Activated CD8-positive, alpha-beta memory T cell treated with anti-CD3 and anti-CD28 coated beads for 1 hour (primary cell): Measurements from ENCODE around the gene TAF15.

ENCODE experiments used
- DNase-seq, 2 donors: peaks; one replicate each; pipeline ENCODE4 v3.0.0-alpha.2; 2020; ENCODE audit warnings: low read depth in 1 of 2; ENCODE audit errors: extremely low read depth in 1 of 2

Gene TAF15

DNA sequence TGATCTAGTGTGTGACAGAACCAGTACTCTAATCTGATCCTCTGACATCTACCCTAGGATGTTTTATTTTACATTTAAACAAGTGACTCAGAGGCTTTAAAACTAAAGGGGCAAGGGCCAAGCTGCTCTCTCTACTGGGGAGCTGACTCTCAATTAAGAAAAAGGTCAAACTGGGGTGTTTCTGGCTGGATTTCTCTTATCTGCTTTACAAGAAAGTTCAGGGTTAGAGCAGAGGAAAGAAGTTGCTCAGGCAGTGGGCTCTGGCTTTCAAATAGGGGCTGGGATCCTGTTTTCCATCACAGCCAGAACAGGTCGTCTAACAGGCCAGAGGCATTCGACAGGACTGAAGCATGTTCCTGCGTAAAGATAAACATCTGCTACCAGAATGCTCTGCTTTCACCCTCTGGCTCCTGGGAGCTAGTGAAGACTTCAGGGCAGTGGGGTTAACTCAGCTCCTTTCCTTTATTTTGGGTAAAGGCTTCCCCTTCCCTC lies 22.3 kb upstream of the TAF15 start:
- no peak for DNase-seq

DNA sequence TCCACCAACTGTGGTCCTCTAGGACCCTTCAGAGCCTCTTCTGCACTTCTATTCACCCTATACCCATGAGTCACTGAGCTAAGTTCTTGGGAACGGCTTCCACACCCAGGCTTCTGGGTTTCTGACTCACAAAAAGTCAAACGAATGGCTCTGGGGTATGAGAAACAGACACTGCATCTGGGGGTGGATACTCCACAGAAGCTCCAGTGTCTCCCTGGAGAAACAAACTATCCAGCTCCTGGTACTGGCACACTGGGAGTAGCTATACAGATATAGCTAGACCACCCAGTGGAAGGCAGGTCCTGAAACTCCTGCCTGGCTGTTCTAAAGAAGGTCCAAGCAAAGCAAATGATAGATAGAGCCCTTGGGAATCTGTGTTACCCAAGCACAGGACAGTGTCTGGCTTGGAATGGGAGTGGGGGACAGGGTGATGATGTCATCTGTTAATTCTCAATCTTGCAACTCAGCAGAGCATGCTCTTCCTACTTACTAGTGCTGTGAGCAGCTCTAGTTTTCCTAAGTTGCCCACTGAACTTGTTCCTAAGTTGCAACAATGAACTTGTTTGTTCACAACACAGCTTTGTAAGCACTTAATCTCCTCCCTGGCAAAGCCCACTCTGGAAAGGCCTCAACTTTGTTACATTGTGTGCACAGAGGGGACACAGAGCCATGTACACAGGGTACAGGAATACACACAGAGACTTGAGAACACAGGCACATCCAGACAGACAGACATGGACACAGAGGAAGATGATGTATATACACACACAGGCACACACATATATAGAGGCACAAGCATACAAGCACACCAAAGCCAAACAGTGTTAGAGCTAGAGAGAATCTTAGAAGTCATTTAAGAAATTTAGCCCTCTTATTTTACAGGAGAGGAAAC lies 20.6 kb upstream of the TAF15 start:
- DNase-seq, result no peak

DNA sequence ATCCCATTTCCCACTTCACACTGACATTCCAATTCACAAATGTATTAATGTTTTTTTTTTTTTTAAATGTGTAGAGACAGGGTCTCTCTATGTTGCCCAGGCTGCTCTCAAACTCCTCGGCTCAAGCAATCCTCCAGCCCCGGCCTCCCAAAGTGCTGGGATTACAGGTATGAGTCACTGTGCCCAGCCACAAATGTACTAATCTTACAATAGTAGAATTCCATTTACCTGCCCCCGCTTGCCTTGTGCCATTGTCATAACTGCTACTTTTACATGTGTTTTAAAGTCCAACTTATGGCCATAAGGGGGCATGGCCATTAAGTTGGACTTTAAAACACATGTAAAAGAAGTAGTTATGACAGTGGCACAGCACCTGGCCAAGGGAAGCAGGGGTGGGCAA lies 18.4 kb upstream of the TAF15 start:
- DNase-seq, result no peak

DNA sequence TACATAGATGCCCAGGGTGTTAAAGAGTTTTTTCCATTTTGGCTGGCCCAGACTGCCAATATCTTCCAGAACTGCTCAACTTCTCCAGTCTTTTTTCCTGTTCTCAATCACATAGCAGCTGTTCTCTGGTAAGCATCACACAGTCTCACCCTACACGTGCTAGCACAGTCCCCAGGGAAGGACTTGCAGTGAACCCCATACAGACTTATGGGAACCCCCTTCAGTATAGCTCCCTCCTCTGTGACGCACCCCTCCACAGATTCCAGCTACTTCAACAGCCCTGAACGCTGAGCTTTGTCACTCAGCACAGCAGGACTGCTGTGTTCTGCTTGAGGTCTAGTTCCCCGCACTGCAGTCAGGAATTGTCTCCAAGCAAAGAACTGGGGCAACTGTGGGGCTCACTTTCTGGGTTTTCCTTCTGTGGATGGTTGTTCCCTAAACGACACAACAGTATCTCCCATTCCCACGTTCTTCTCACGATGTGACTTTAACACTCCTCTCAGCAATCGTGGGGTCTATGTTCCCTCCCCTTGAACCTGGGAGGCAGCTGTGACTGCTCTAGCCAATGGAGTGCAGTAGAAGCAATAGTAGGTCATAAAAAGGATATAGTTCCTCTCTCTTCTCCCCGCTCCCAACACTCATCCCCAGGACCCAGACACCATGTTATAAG lies 17.5 kb upstream of the TAF15 start:
- no peak for DNase-seq

DNA sequence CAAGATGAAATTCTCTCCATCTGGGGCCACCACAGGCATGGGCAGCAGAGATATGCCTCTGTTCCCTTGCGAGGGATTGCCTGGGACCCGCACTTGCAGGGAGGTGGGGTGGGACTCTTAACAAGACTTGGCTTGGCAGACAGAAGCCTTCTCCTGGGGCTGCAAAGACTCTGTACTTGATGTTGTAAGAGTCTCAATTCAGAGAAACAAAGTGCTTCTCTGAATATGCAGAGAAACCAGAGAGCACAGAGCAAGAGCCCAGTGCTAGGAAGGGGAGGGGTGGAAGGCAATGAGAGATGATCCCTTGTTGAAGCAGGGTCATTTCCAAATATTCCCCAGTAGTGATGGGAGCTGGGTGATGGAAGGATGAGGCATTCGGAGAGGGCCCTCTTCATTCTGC lies 16.0 kb upstream of the TAF15 start:
- no peak for DNase-seq

DNA sequence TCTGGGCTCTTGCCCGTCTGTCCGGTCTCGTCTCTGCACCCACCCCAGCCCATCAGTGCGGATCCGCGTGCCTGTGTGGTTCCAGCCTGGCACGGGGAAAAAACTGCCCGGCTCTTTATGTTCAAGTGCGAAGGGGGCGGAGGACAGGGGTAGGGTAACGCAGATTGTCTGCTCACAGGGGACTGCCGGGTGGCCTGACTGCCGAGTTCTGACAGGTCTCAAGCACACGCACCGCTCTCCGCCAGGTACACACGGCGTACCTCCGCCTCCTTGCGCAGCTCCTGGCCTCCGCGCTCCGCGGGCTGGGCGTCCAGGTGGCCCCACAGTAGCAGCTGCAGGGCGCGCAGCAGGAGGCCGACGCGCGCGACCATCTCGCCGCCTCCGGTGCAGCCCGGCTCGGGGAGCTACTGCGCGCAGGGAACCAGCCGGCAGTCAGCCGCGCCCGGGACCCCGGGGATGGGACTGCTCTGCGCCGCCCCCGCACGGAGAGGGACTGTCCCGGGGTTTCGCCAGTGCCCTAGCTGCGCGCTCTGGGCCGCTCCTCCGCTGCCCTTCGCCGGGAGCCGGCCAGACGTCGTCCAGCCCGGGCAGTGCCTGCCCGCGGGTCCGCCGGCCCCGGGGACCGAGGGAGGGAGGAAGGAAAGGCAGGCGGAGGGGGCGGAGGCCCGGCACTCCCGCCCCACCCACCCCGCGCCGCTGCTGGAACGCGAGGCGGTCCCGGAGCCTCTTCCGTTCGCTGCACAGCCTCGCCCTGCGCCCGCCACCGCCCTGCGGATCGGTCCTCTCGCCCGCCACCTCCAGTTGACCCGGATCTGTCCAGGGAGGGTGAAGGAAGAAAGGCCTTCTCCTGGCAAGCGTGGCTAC lies 14.0 kb upstream of the TAF15 start, which contains the start of gene MMP28:
MMP28 (minus strand) TSS at position 635 of the 864 bp plus-strand sequence; CDS start at position 371, 264 bp downstream.
- DNase-seq, result peak in 1 of 2 donors; percentile 13

DNA sequence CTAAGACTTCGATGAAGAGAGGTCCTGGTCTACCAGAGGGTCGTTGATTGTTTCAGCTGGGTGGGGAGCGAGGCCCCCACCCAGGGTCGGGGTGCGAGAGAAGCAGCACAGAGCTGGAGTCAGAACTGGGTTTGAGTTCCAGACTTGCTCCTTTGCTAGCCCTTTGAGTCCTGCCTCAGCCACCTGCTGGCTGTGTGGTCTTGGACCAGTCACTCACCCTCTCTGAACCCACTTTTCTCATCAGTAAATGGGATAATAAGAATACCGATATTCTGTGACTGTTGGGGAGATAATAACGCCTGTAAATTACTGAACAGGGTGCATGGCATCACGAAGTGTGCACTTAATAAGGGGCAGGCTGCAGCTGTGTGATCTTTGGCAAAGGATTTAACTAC lies 13.4 kb upstream of the TAF15 start:
- DNase-seq, result no peak

DNA sequence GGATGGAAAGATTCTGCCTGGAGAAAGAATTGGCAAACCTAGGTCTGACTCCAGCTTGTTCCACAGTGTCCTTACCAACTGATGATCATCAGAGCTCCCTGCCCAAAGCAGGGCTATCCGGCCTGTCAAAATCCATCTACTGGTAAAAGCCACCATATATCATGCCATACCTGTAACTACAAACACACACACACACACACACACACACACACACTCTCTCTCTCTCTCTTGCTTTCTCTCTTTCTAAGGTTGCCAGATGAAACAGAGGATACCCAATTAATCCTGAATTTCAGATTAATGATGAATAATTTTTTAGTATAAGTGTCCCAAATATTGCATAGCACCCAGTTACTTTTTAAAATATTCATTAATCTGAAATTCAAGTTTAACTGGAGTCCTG lies 12.3 kb upstream of the TAF15 start:
- no peak for DNase-seq

DNA sequence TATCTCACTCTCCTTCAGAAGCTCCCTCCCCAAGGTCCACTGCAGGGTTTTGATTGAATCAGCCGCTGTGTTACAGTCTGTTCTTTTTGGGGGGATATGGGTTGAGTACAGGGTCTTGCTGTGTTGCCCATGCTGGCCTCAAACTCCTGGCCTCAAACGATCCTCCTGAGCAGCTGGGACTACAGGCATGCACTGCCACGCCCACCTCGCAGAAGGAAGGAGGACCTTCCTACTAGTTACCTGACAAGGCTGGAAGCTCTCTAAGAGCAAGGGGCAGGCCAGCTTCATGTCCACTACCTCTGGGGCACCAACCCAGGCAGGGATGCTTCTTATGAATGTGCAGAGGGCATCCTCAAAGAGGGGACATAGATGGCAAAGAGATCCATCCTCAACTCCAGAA lies 11.9 kb upstream of the TAF15 start:
- no peak for DNase-seq

DNA sequence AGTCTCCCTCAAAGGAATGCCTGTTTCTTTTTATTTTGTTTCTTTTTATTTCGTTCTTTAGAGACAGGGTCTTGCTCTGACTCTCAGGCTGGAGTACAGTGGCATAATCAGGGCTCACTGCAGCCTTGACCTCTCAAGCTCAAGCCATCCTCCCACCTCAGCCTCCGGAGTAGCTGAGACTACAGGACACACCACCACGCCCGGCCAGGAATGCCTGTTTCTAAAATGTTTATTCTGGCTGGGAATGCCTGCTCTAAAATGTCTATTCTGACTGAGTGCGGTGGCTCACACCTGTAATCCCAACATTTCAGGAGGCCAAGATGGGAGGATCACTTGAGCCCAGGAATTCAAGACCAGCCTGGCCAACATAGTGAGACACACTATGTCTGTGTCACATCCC lies 11.4 kb upstream of the TAF15 start:
- DNase-seq, result no peak

DNA sequence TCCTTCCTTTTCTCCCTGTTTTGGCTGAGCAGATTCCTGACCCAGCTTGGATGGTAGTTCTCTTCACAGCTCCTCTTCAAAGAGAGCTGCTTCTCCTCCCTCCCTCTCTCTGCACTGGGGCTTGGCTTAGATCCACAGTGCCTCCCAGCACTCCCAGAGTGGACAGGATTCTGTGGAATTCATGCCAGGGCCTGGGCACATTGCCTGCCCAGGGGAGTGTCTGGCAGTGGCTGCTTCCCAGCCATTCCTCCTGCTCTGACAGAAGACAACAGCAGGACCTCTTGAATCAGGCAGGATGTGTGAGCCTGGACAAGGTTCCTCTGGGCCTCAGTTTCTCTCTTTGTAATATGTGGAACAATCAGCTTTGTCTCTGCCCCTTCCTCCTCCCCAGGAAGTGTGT lies 9.3 kb upstream of the TAF15 start:
- no peak for DNase-seq

DNA sequence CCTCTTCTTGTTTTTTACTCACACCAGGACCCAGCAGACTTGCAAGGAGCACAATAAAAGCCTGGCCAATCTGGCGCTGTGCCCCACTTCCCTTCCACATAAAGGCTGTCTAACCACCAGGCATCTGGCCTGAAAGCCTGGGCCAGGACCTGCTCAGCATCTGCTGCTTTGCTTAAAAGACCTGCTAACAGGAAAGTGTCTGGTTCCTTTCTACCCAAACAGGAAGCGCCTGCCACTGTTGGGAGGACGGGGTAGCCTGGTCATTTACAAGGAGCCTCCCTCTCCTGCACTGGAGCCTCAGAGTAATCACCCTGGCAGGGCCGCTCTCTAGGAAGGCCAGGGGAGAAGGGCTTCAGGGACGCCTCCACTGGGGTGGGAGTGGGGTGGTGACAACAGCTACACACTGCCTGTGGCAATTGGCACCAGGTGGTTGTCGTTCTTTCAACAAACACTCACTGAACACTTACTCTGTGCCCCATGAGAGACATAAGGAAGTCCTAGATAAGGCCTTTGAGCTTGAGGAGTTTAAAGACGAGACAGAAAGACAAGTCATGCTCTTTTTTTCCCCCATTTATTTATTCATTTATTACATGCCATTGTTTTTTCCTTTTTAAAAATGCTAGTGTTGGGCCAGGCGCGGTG lies 7.6 kb upstream of the TAF15 start:
- no peak for DNase-seq

DNA sequence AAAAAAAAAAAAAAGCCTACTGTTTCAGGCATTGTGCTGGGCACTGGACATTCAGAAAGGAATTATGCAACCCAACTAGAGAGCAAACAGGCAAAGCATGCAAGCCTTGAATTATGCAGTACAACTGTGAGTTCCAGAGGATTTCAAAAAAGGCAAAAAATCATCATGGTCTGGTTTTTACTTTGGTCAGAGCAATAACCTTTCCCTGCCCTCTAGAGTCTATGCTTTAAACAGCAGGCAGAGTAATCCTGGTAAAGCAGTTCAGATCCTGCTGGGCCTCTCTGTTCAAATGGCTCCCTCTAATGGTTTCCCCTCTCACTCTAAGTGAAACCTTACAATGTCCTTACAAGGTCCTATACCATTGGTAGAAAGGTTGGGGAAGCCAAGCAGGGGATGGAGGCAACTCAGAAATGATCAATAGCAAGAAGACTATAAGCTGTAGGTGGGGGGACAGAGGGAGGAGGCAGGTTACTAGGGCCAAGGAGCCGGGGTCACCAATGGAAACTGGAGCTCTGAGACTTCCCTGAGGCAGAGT lies 4.6 kb upstream of the TAF15 start:
- no peak for DNase-seq

DNA sequence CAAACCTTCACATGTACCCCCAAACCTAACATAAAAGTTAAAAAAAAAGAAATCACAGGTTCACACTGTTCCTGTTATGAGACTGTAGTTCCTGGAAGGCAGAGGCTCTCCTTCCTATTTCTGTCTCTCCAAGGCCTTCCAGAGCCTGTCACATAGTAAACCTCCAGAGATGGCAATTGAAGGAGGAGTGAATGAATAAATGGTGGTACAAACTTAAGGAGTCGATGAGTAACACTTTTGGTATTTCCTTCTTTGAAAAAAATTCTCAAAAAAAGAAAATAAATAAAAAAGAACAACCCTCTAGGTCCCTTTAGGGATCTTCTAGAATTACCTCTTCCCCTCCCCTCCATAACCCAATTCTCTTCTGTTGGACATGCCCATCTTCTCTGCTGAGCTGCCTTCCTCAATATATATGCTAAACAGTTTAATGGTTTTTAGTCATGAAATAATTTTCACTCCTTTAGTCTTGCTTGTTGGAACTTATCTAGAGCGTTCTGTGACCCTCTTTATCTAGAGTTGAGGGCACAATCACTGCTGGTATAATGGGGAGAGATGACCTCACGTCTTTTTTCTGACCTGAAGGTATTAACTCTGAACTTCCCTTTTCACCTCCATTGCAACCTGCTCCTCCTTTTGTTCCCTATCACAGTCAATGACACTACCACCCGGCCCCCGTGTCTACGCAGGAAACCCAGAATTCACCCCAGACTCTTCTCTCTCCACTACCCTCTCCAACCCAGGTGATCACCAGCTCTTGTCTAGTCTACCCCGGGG lies 1.7 kb upstream of the TAF15 start:
- DNase-seq, result no peak

DNA sequence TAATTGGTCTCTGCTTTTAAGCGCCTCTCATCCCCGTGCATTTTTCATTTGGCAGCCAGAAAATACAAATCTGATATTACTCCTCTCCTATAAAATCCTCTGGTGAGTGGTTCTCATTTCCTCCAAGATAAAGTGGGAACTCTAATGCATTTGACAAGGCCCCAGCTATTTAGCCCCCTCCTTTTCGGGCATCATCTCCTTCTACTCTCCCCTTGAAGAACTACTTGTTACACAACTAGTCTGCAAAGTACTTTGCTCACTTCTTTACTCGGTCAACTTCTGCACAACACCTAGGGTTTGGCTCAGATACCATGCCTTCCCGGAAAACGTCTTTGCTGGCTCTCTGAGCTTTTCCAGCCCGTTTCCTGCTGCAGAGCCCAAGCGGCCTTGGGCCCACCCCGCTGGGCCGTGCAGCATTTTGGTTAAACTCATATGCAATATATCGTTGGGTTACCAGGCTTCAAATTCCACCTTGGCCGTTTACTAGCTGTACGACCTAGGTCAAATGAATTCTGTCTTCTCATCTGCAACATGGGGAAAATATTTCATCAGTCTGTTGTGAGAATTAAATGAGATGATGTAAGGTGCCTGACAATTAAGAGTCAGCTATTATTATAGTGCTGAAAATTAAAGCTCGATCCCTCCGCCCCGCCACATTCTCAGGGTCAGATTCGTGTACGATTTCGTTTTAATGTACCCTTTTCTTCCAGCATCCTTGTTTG lies 883 bp upstream of the TAF15 start:
- no peak for DNase-seq

DNA sequence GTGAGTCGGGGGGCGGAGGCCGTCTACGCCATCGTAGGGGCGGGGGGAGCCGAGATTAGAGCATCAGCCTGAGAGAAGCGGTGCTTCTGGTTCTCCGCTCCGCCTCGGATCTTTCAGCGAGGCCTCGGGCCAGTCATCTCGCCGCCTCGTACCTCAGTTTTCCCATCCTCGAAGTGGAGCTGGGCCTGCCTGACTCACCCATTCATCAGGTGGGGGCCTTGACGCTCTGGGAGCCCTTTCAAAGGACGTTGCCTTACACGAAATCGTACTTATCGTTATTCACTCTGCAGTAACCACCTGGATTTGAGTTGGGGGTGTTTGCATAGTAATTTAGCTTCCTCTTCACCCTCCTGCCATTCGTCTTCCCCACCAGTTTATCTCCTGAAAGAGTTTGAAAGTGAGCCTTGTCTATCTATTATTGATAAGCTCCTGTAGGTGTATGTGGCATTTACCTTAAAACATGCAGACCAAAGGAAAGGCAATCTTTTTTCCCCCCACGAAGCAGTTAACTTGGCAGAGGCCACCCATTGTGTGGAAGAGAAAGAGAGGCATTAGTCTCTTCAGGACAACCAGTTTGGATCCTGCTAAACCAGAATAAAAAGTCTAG lies 674 bp downstream of the TAF15 start:
- DNase-seq, result no peak

DNA sequence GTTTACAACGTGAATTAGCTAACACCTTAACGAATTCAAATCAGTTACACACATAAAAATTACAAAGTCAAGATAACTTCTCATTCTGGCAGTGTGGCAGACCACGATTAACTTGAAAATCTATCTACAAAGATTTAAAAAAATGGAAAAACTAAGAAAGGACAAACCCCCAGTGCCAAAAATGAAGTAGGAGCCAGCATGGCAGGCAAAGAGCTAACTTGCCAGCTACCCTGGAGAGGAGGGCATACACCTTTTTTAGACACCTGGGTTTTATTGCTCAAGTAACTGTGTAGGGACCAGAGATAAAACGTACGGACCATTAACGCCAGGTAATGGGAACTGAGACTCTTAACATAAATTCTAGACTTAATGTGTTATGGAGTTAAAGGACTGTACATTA lies 2.5 kb downstream of the TAF15 start:
- no peak for DNase-seq

DNA sequence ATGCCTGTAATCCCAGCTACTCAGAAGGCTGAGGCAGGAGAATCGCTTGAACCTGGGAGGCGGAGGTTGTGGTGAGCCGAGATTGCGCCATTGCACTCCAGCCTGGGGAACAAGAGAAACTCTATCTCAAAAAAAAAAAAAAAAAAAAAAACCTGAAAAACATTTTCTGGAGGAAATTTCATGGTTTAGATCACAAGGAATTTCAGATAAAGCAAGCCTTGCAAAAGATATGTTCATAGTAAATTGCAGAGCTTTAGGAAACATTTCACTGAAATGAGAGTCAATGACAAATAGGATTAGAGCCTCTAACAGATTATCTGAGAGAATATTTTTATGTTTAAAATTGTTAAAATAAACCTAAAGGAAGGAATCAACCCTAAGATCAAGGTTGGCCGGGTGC lies 3.2 kb downstream of the TAF15 start:
- no peak for DNase-seq

DNA sequence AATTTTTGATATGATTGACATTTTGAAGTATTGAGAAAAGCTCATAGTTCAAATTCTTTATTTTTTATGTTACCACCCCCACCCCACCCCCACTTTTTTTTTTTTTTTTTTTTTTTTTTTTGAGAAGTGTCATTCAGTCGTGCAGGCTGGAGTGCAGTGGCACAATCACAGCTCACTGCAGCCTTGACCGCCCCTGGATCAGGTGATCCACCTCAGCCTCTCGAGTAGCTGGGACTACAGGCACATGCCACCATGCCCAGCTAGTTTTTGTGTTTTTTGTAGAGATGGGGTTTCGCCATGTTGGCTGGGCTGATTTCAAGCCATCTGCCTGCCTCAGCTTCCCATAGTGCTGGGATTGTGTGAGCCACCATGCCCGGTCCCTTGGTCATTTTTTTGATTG lies 7.4 kb downstream of the TAF15 start:
- DNase-seq, result no peak
